Neural cell (in vitro differentiated cells): ENCODE measurements around the gene TBCK. TPM values are rescaled to one million over a fixed set of nuclear protein-coding genes. Genes with fewer than 3 reads are reported as not detected.

Source experiments
- H2AFZ ChIP-seq: fragments of 200-600, 300-800 bp; sonication (generic), shearing (Covaris generic); 2 replicates; pipeline ENCODE4 v1.6.0; 2014; ENCODE audit warnings: low read depth, mild to moderate bottlenecking, antibody characterized with exemption, low read length, moderate library complexity
- H3F3A ChIP-seq: fragments of 200-600 bp; shearing (Covaris generic); 2 replicates; pipeline ENCODE4 v1.6.1; 2016; ENCODE audit warnings: mild to moderate bottlenecking, moderate library complexity, mixed read lengths, antibody characterized with exemption, low read length; ENCODE audit not compliant: insufficient read depth, poor library complexity, severe bottlenecking
- H3K27ac ChIP-seq: fragments of 200-600, 300-800 bp; sonication (generic), shearing (Covaris generic); 2 replicates; pipeline ENCODE4 v1.5.1; 2014; ENCODE audit warnings: mild to moderate bottlenecking, low read length, moderate library complexity
- H3K27me3 ChIP-seq: fragments of 300-800, 200-600 bp; sonication (generic), shearing (Covaris generic); 2 replicates; pipeline ENCODE4 v1.6.0; 2014; ENCODE audit warnings: mild to moderate bottlenecking, low read depth, low read length, moderate library complexity; ENCODE audit not compliant: insufficient read depth
- H3K36me3 ChIP-seq: fragments of 300-800, 200-600 bp; sonication (generic), shearing (Covaris generic); 2 replicates; pipeline ENCODE4 v1.5.1; 2014; ENCODE audit warnings: mild to moderate bottlenecking, antibody characterized with exemption, low read length, moderate library complexity; ENCODE audit not compliant: insufficient read depth
- H3K4me2 ChIP-seq: fragments of 300-800, 200-600 bp; sonication (generic), shearing (Covaris generic); 2 replicates; pipeline ENCODE4 v1.6.0; 2014; ENCODE audit warnings: mild to moderate bottlenecking, low read length
- H3K4me3 ChIP-seq: fragments of 300-800, 200-600 bp; sonication (generic), shearing (Covaris generic); 2 replicates; pipeline ENCODE4 v1.5.1; 2014; ENCODE audit warnings: mild to moderate bottlenecking, low read length, moderate library complexity
- H3K79me2 ChIP-seq: fragments of 200-600 bp; shearing (Covaris generic); replicated peaks from 2 replicates; pipeline ENCODE4 v1.6.0; 2014; ENCODE audit warnings: mild to moderate bottlenecking, low read length, moderate library complexity; ENCODE audit not compliant: insufficient read depth
- H3K9ac ChIP-seq: fragments of 300-800, 200-600 bp; sonication (generic), shearing (Covaris generic); 2 replicates; pipeline ENCODE4 v1.6.1; 2016; ENCODE audit warnings: mild to moderate bottlenecking, low read length, mixed read lengths
- H3K9me2 ChIP-seq: fragments of 200-600 bp; shearing (Covaris generic); 2 replicates; pipeline ENCODE4 v1.6.1; 2016; ENCODE audit warnings: mild to moderate bottlenecking, low read length, mixed read lengths; ENCODE audit not compliant: insufficient read depth
- H3K9me3 ChIP-seq: fragments of 200-600, 300-800 bp; sonication (generic), shearing (Covaris generic); 2 replicates; pipeline ENCODE4 v1.6.1; 2016; ENCODE audit warnings: mild to moderate bottlenecking, mixed run types, low read length, moderate library complexity, mixed read lengths
- H4K20me1 ChIP-seq: fragments of 200-600 bp; shearing (Covaris generic); 2 replicates; pipeline ENCODE4 v1.6.1; 2016; ENCODE audit warnings: mild to moderate bottlenecking, mixed run types; ENCODE audit not compliant: insufficient read depth
- CTCF ChIP-seq: fragments of 450-650 bp; IDR thresholded peaks from 2 replicates; pipeline ENCODE4 v1.5.1; 2014; ENCODE audit warnings: antibody characterized with exemption, mild to moderate bottlenecking, moderate library complexity; ENCODE audit not compliant: poor library complexity, severe bottlenecking
- EP300 ChIP-seq: fragments of 450-650 bp; conservative IDR thresholded peaks from 2 replicates; pipeline ENCODE4 v1.6.1; 2014; ENCODE audit warnings: antibody characterized with exemption, mild to moderate bottlenecking, moderate library complexity; ENCODE audit not compliant: poor library complexity, severe bottlenecking
- EZH2 ChIP-seq: fragments of 200-600, 300-800 bp; shearing (Covaris generic), sonication (generic); IDR thresholded peaks from 2 replicates; pipeline ENCODE4 v1.6.1; 2014; ENCODE audit warnings: antibody characterized with exemption, low read length, borderline replicate concordance, mild to moderate bottlenecking; ENCODE audit not compliant: insufficient read depth, poor library complexity, severe bottlenecking
- MXI1 ChIP-seq: fragments of 450-650 bp; conservative IDR thresholded peaks from 2 replicates; pipeline ENCODE4 v1.6.1; 2014; ENCODE audit warnings: antibody characterized with exemption, mild to moderate bottlenecking; ENCODE audit not compliant: poor library complexity, severe bottlenecking
- POLR2AphosphoS5 ChIP-seq: IDR thresholded peaks from 2 replicates; pipeline ENCODE4 v1.6.1; 2012
- RAD21 ChIP-seq: fragments of 450-650 bp; conservative IDR thresholded peaks from 2 replicates; pipeline ENCODE4 v1.6.1; 2014; ENCODE audit warnings: antibody characterized with exemption, mild to moderate bottlenecking, moderate library complexity
- SMC3 ChIP-seq: fragments of 450-650 bp; conservative IDR thresholded peaks from 2 replicates; pipeline ENCODE4 v1.6.1; 2014; ENCODE audit warnings: antibody characterized with exemption, mild to moderate bottlenecking, moderate library complexity; ENCODE audit not compliant: poor library complexity
- TAF1 ChIP-seq: IDR thresholded peaks from 2 replicates; pipeline ENCODE4 v1.6.1; 2012; ENCODE audit warnings: low read depth
- polyA plus RNA-seq: library from polyadenylated mRNA; depleted of rRNA; stranded (reverse); fragments of >200 nt; gene quantifications from 2 replicates; pipeline ENCODE4 v1.2.3, GENCODE V29; 2014
- TF ChIP-seq, protein P1 (sequence below): IDR thresholded peaks from 2 replicates; pipeline ENCODE4 v1.6.1; 2012; ENCODE audit warnings: borderline replicate concordance

The TBCK gene
- polyA plus RNA-seq, 1 donor from 2014 or later: 55.0 TPM

- Histone ChIP-seq H4K20me1 (no peaks in the 10 kb centered on the region), H3K9me2 (no peaks in the 10 kb centered on the region), H2AFZ (no peak overlapping the region), H3K4me2 (no peak overlapping the region), H3F3A (no peaks in the 10 kb centered on the region), H3K79me2 (no peaks in the 10 kb centered on the region), H3K27ac (no peak overlapping the region), H3K27me3 (no peaks in the 10 kb centered on the region), H3K36me3 (no peaks in the 10 kb centered on the region), H3K9me3 (no peaks in the 10 kb centered on the region), H3K4me3 (no peak overlapping the region), H3K9ac (no peak overlapping the region)
- TF ChIP-seq RAD21: no peak
- TF ChIP-seq TAF1: no peak
- TF ChIP-seq CTCF: no peak
- no peak for TF ChIP-seq EZH2
These were observed 18.6 kb downstream of the TBCK start for GRCh38 chr4:106297245-106298035.

DNA sequence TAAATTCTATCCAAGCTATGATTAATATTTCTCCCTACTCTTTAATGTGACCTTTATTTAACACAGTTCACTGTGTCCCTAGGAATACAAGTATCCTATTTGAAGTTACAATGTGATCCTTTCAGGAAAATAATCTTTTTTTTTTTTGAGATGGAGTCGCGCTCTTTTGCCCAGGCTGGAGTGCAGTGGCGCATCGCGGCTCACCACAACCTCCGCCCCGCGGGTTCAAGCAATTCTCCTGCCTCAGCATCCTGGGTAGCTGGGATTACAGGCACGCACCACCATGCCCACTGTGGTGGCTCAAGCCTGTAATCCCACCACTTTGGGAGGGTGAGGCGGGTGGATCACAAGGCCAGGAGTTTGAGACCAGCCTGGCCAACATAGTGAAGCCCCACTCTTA is 21.9 kb downstream of the TBCK start:
- Histone ChIP-seq H3F3A (no peaks in the 10 kb centered on the region), H2AFZ (no peak overlapping the region), H3K36me3 (no peaks in the 10 kb centered on the region), H3K9me2 (no peaks in the 10 kb centered on the region), H3K9me3 (no peaks in the 10 kb centered on the region), H4K20me1 (no peaks in the 10 kb centered on the region), H3K27ac (no peak overlapping the region), H3K4me3 (no peak overlapping the region), H3K79me2 (no peaks in the 10 kb centered on the region), H3K4me2 (no peak overlapping the region), H3K27me3 (no peaks in the 10 kb centered on the region), H3K9ac (no peak overlapping the region)
- TF ChIP-seq CTCF (no peak), EZH2 (no peak), TAF1 (no peak), SMC3 (no peak), MXI1 (no peak), RAD21 (no peak), EP300 (no peak), POLR2AphosphoS5 (no peak)
- TF ChIP-seq, protein P1, sequence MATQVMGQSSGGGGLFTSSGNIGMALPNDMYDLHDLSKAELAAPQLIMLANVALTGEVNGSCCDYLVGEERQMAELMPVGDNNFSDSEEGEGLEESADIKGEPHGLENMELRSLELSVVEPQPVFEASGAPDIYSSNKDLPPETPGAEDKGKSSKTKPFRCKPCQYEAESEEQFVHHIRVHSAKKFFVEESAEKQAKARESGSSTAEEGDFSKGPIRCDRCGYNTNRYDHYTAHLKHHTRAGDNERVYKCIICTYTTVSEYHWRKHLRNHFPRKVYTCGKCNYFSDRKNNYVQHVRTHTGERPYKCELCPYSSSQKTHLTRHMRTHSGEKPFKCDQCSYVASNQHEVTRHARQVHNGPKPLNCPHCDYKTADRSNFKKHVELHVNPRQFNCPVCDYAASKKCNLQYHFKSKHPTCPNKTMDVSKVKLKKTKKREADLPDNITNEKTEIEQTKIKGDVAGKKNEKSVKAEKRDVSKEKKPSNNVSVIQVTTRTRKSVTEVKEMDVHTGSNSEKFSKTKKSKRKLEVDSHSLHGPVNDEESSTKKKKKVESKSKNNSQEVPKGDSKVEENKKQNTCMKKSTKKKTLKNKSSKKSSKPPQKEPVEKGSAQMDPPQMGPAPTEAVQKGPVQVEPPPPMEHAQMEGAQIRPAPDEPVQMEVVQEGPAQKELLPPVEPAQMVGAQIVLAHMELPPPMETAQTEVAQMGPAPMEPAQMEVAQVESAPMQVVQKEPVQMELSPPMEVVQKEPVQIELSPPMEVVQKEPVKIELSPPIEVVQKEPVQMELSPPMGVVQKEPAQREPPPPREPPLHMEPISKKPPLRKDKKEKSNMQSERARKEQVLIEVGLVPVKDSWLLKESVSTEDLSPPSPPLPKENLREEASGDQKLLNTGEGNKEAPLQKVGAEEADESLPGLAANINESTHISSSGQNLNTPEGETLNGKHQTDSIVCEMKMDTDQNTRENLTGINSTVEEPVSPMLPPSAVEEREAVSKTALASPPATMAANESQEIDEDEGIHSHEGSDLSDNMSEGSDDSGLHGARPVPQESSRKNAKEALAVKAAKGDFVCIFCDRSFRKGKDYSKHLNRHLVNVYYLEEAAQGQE: no peak
